GM12878 (cell line): ENCODE data around the gene ZIC5. TPM values are rescaled to one million over a fixed set of nuclear protein-coding genes. Genes with fewer than 3 reads are reported as not detected.

Source experiments
- ATAC-seq: fragments of 200-7000 bp; cut with Tn5 transposase; 3 replicates; pipeline ENCODE4 v1.9.1; 2020; ENCODE audit warnings: mild to moderate bottlenecking, moderate library complexity
- BruUV-seq: library from RNA; stranded (reverse); fragments of 400-500 nt; replicated peaks from 2 replicates; lab custom pipeline; 2021; lab: Mats Ljungman, UMichigan
- CTCF ChIA-PET: fragments of 300-600 bp; sonication (Branson Sonifier 250); formaldehyde crosslinking; extraction: SDS; loops from one replicate; lab custom pipeline; 2021; ENCODE audit warnings: inconsistent platforms; lab: Yijun Ruan, JAX
- POLR2A ChIA-PET: fragments of 350-600 bp; formaldehyde crosslinking; extraction: SDS; loops from one replicate; lab custom pipeline; 2021; ENCODE audit warnings: inconsistent platforms; lab: Charles Lee
- RAD21 ChIA-PET: fragments of 300-600 bp; sonication (Branson Sonifier 250); formaldehyde crosslinking; loops from one replicate; lab custom pipeline; 2023; ENCODE audit warnings: antibody characterized with exemption; ENCODE audit not compliant: unreplicated experiment; lab: Charles Lee
- SMC1A ChIA-PET: fragments of 300-600 bp; sonication (Branson Sonifier 250); formaldehyde crosslinking; loops from one replicate; lab custom pipeline; 2023; ENCODE audit not compliant: unreplicated experiment, uncharacterized antibody; lab: Charles Lee
- DNase-seq: peaks from one replicate; pipeline ENCODE4 v3.0.0-alpha.2; 2011; ENCODE audit warnings: low read depth, low spot score
- FAIRE-seq: peaks from 3 replicates; lab custom pipeline; 2011; peaks lifted over from hg19 to GRCh38; lab: Jason Lieb, UNC
- H2AFZ ChIP-seq: 2 replicates; pipeline ENCODE4 v1.6.0; 2011; ENCODE audit warnings: low read depth, low read length, control low read depth; ENCODE audit not compliant: control insufficient read depth
- H3K27ac ChIP-seq: 2 replicates; pipeline ENCODE4 v1.5.1; 2011; ENCODE audit warnings: control low read depth; ENCODE audit not compliant: control insufficient read depth, insufficient read depth
- H3K27me3 ChIP-seq, 2 experiments: replicated peaks in 1 of 2; 2 replicates each; pipeline versions ENCODE4 v1.6.0 to v1.6.1; 2011; ENCODE audit warnings: low read length in 1 of 2; ENCODE audit not compliant: control insufficient read depth in 2 of 2, insufficient read depth in 2 of 2
- H3K36me3 ChIP-seq, 2 experiments: 2 replicates each; pipeline ENCODE4 v1.5.1; 2011; ENCODE audit warnings: low read length in 1 of 2; ENCODE audit not compliant: control insufficient read depth in 2 of 2, insufficient read depth in 2 of 2
- H3K4me1 ChIP-seq: 2 replicates; pipeline ENCODE4 v1.6.1; 2011; ENCODE audit warnings: mild to moderate bottlenecking, low read length, moderate library complexity, mixed read lengths; ENCODE audit not compliant: control insufficient read depth, insufficient read depth
- H3K4me2 ChIP-seq: 2 replicates; pipeline ENCODE4 v1.6.0; 2011; ENCODE audit warnings: control low read depth; ENCODE audit not compliant: control insufficient read depth, insufficient read depth
- H3K4me3 ChIP-seq: fragments of 200-600 bp; sonication (generic); 2 replicates; pipeline ENCODE4 v1.5.1; 2016
- H3K79me2 ChIP-seq: 2 replicates; pipeline ENCODE4 v1.6.0; 2011; ENCODE audit warnings: low read length; ENCODE audit not compliant: control insufficient read depth, insufficient read depth
- H3K9ac ChIP-seq: 2 replicates; pipeline ENCODE4 v1.8.0; 2011; ENCODE audit warnings: low read length, control low read depth, mixed read lengths; ENCODE audit not compliant: control insufficient read depth, insufficient read depth
- H3K9me3 ChIP-seq: replicated peaks from 3 replicates; pipeline ENCODE4 v1.5.1; 2011; ENCODE audit warnings: mild to moderate bottlenecking, low read length; ENCODE audit not compliant: control insufficient read depth, insufficient read depth
- H4K20me1 ChIP-seq: 2 replicates; pipeline ENCODE4 v1.6.0; 2011; ENCODE audit not compliant: control insufficient read depth, insufficient read depth
- BRCA1 ChIP-seq: IDR thresholded peaks from 2 replicates; pipeline ENCODE4 v1.6.1; 2011; ENCODE audit warnings: low read depth, low read length, improper control_type of control experiment
- CUX1 ChIP-seq: IDR thresholded peaks from 2 replicates; pipeline ENCODE4 v1.6.1; 2012; ENCODE audit warnings: improper control_type of control experiment, low read depth, low read length; ENCODE audit not compliant: insufficient replicate concordance
- IRF3 ChIP-seq: fragments of 450-650 bp; IDR thresholded peaks from 2 replicates; pipeline ENCODE4 v1.6.1; 2014; ENCODE audit warnings: mild to moderate bottlenecking
- SPI1 ChIP-seq: IDR thresholded peaks from 2 replicates; pipeline ENCODE4 v1.6.1; 2011; ENCODE audit warnings: low read depth, mild to moderate bottlenecking, low read length, moderate library complexity, borderline replicate concordance; ENCODE audit not compliant: insufficient read depth
- TBL1XR1 ChIP-seq: IDR thresholded peaks from 2 replicates; pipeline ENCODE4 v1.6.1; 2012; ENCODE audit warnings: low read depth, low read length, improper control_type of control experiment
- YY1 ChIP-seq: IDR thresholded peaks from 2 replicates; pipeline ENCODE4 v1.6.1; 2011; ENCODE audit warnings: low read depth, mild to moderate bottlenecking, low read length
- WGBS: methylation state at CpG from one replicate; pipeline ENCODE4 v1.1.6; 2016; ENCODE audit warnings: low lambda C conversion rate; ENCODE audit not compliant: insufficient replicate concordance, insufficient coverage; ENCODE audit errors: missing lambda C conversion rate; 5-methylcytosine and 5-hydroxymethylcytosine counted together
- in situ Hi-C: fragments of 300-500 bp; cut with MboI; formaldehyde crosslinking; loops from 9 replicates; pipeline ENCODE4 v1.14.3; 2018; ENCODE audit warnings: mixed read lengths
- intact Hi-C: fragments of 100-400 bp; cut with micrococcal nuclease; formaldehyde crosslinking; loops from one replicate; pipeline ENCODE4 v1.14.2; 2022; ENCODE audit not compliant: unreplicated experiment
- polyA plus RNA-seq, 11 experiments: library from polyadenylated mRNA; depleted of rRNA in 4 of 11; unstranded in 6 of 11; stranded (reverse) in 5 of 11; fragments of >200 nt; fragmentation: Nextera tagmentation in 4 of 11; fragmentation: Illumina TruSeq in 1 of 11; extraction: Ambion mirVana in 4 of 11; extraction: Trizol in 1 of 11; gene quantifications; 1 replicate in 1 of 11; 2 replicates in 10 of 11; pipeline versions ENCODE4 v1.2.1 to v1.2.3, GENCODE V29; 2011 to 2016; ENCODE audit warnings: inconsistent platforms in 2 of 11, missing spikeins in 2 of 11, low read depth in 1 of 11
- total RNA-seq, 4 experiments: library from RNA; depleted of rRNA in 3 of 4; stranded (reverse); fragments of >200 nt in 3 of 4; fragmentation: Illumina TruSeq in 1 of 4; extraction: Trizol in 1 of 4; gene quantifications; 2 replicates each; pipeline versions ENCODE4 v1.2.1 to v1.2.3, GENCODE V29; 2013 to 2021

Gene ZIC5
- total and polyA plus RNA-seq, 10 of the 15 experiments (the other 5 are each of a cell fraction or from before 2014, with no cell fraction given), result not detected

GRCh38 chr13:99987154-99988019, 15.8 kb upstream of the ZIC5 start:
- Histone ChIP-seq H3K36me3 (no peaks in the 10 kb centered on the region), H2AFZ (no peak overlapping the region), H3K9me3 (peaks cover 7% of the 10 kb centered on the region), H3K27ac (no peak overlapping the region), H3K27me3 (peaks cover 10 to 47% of the 10 kb centered on the region in 2 experiments), H4K20me1 (no peaks in the 10 kb centered on the region), H3K79me2 (no peaks in the 10 kb centered on the region), H3K4me1 (no peaks in the 10 kb centered on the region), H3K9ac (no peak overlapping the region), H3K4me3 (no peak overlapping the region), H3K4me2 (no peak overlapping the region)
- ChIA-PET POLR2A (no interaction called here), RAD21 (no interaction called here), SMC1A (no interaction called here), CTCF (interaction anchor here (1.1 kb wide), 1 partner anchor 13 kb away, joined by 4 read pairs; no protein-coding TSS in a partner anchor)
- no peak for DNase-seq
- in situ Hi-C loops, result no loop called here
- ATAC-seq, result no peak
- FAIRE-seq, result no peak
- TF ChIP-seq YY1 (no peak), TBL1XR1 (no peak), CUX1 (no peak), BRCA1 (no peak), SPI1 (no peak), IRF3 (no peak)
- intact Hi-C loops, result no loop called here
- 57% methylated on average over 20 of the region's 20 CpGs for WGBS
- BruUV-seq, result no TSS peak
